Stimulated activated CD8-positive, alpha-beta memory T cell treated with anti-CD3 and anti-CD28 coated beads, Interleukin-12 subunit alpha, Interleukin-12 subunit beta, amount 100 ng/mL, for 1 hour (primary cell): ENCODE measurements around the gene RALGPS2.

Experiments used
- DNase-seq: peaks from one replicate; pipeline ENCODE4 v3.0.0-alpha.2; 2020; ENCODE audit warnings: low read depth

RALGPS2 gene

GRCh38 chr1:178864326-178864725, 139.3 kb downstream of the RALGPS2 start:
- DNase-seq, result no peak

DNA sequence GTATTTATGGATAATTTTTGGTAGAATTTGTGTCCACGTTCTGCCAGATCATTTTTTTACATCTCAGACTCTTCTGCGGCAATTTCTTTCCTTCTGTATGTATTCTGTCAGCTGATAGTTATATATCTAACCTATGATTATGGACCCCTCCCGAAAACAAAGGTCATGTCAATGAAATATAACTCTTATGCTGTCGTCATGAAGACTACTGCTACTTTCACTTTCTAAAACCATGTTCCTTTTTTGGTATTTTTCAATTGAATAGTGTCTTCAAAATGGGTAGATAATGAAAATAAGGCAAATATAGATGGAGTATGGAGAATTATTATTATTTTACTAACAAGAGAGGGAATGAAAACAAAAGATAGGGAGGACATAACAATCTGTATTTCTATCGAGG, 142.6 kb downstream of the RALGPS2 start:
- no peak for DNase-seq

DNA sequence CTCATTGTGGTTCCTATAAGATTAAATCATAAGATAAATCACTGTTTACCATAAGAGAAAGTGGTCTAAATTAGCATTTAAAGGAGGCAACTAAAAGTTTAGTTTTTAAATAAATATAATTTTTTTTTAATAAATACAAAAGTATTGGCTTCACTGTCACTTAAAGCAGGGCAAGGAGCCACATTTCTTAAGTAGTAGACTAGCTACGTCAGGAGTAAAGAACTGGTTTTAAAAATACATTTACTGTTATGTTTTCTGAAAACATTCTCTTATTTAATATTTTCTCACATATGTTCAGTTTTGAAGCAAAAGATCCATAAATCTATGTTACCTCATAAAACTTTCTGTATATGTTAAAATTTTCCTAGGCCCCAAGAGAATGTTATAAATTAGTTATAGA, 143.7 kb downstream of the RALGPS2 start:
- DNase-seq, result no peak

DNA sequence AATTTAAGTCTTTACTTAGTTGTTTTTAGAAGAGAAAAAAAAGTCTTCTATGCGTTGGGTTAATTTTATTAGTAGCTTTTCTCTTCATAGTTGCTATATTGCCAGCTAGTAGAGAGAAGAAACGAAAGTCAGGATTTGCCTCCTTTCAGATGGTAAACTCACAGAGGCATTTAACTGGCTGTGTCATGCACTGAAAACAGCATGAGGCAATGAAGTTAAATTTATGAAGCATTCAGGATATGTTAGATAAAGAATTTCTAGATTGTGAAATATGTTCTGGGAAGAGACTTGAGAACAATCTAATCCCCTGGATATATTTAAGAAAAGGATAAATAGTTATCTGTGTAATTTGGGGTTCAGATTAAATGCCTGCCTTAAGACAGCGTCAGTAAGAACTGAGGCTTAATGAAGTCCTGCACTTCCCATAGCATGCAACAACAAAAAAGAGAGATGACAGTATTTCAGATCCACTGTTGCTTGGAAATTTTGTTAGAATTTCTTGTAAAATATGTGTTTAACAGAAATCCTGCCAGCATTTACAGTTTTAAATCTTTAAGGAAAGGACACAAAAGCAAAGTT, 144.2 kb downstream of the RALGPS2 start:
- no peak for DNase-seq

DNA sequence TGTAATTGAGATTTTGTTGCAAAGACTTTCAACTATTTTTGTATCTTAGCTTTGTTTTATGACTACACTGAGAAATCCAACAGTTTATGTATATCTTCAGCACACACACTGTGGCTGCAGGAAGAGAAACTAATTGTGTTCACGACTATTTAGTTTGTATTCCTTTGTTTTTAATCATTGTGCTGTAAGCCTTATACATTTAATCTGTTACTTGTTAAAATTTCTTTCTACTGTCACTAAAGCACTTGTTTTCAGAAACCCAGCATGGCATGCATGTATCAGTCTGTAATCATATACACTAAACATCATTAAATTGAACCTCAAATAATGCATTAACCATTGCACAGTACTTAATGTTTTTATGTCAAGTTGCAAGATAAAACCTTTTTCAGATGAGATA, 145.2 kb downstream of the RALGPS2 start:
- no peak for DNase-seq

DNA sequence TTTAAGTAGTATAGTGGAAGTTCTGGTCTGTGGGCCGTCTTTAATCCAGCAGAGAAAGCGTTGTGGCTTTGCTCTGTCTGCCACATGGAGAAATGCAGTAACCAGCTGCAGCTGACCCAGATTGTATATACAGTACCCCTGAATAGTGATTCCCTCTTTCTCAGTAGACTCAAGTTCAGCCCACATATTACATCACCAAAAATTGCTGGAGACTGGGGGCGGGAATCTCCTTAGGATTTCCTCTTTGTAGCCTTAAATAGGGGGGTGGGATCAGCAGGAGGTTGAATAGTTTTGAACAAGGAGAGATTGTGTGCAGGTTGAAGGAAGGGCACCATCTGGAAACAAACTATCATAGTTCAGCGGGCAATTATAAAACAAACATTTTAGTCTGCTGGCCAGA, 145.9 kb downstream of the RALGPS2 start, which contains the start of gene ANGPTL1:
TSS of gene ANGPTL1 (minus strand) at position 134 of the 400 bp plus-strand sequence. CDS start 5,301 bp downstream, outside the sequence.
- DNase-seq, result no peak

- no peak for DNase-seq
These were observed 146.7 kb downstream of the RALGPS2 start for GRCh38 chr1:178871551-178872320.

- no peak for DNase-seq
These were observed 149.9 kb downstream of the RALGPS2 start for GRCh38 chr1:178874966-178875365.

DNA sequence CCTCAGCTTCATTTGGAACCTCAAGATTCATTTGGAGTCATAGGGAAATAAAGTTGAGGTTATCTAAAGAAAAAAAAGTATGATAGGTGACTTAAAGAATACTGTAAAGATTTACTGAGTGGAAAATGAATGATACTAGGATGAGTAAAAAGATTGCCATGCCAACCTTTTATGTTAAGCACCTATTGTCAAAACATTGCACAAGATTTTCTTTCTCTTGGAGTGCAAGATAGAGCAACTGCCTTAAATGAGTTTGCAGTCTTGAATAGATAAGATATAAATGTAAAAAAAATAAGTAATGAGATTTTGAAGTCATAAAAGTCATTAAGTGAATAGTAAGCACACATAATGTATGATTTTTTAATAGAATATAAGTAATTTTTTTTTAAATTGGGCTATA, 150.9 kb downstream of the RALGPS2 start:
- no peak for DNase-seq

DNA sequence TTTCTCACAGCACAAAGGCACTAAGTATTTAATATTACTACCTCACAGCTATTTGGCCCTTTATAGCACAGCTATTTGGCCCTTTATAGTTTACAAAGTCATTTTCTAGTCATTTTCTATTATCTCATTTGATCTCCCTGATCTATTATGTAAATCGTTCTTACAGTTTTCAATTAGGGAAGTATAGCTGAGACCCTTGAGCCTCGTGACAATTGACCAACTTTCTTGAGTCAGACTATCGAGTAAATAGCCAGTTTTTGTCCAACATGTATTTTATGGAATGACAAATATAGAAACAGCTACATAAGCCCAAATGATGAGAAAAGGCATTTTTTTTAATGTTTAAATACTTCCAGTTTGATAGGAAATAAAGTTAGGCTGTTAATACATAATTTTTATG, 152.9 kb downstream of the RALGPS2 start:
- no peak for DNase-seq

- DNase-seq, result no peak
These were observed 156.9 kb downstream of the RALGPS2 start for GRCh38 chr1:178881950-178882349.

DNA sequence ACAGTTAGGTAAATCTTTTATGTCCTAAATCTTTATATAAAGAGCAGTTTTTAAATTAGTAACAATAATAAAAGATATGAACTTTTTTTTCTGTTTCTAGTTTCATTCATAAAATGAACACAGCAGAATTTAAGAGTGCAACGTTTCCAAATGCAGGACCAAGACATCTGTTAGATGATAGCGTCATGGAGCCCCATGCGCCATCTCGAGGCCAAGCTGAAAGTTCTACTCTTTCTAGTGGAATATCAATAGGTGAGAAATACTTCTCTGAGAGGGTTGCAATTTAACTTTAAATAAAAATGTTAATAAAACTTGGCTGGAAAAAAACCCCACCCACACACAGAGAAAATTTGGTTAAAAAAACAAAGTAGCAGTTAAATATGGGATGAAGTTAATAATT, 160.8 kb downstream of the RALGPS2 start:
- no peak for DNase-seq

DNA sequence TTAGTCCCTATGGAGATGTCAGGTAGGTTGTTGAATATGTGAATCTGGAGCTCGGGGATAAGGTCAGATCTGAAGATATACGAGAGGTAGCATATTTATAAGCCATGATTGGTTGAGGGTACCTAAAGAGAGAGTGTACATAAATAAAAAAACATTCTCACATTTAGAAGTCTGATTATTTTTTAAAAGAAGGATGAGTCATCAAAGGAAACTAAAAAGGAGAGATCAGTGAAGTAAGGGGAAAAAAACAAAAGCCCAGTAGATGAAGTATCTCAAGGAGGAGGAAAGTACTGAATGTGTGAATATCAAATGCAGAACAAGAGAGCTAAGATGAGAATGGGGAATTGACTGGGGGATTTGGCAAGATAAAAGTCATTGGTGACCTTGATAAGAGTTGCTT, 161.5 kb downstream of the RALGPS2 start:
- no peak for DNase-seq

DNA sequence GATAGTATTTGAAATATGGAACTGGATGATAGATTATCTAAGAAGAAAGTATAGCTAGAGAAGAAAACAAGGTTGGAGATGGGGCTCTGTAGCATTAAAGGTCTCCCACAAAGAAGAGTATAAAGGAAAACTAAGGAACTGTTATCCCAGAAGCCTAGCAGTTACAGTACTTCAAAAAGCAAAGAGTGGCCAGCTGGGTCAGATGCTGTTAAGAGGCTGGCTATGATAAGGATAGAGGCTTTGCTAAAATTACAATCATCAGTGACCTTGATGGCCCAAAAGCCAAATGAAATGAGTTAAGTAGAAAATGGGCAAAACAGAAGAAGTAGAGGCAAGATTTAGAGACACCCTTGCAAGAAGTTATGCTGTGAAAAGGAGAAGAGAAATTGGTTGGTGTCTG, 170.9 kb downstream of the RALGPS2 start:
- DNase-seq, result no peak

GRCh38 chr1:178898401-178898800, 173.4 kb downstream of the RALGPS2 start:
- DNase-seq, result no peak

- no peak for DNase-seq
These were observed 174.4 kb downstream of the RALGPS2 start for GRCh38 chr1:178899402-178899801.

- DNase-seq, result no peak
These were observed 176.6 kb downstream of the RALGPS2 start for GRCh38 chr1:178901482-178902125.

GRCh38 chr1:178908358-178908757, 183.3 kb downstream of the RALGPS2 start:
- DNase-seq, result no peak

DNA sequence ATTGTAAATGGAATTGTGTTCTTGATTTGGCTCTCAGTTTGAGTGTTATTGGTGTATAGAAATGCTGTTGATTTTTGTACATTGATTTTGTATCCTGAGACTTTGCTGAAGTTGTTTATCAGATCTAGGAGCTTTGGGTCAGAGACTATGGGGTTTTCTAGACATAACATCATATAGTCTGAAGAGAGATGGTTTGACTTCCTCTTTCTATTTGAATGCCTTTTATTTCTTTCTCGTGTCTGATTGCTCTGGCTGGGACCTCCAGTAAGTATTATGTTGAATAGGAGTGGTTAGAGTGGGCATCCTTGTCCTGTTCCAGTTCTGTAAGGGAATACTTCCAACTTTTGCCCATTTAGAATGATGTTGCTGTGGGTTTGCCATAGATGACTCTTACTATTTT, 185.0 kb downstream of the RALGPS2 start:
- no peak for DNase-seq

GRCh38 chr1:178912597-178912996, 187.6 kb downstream of the RALGPS2 start:
- no peak for DNase-seq

DNA sequence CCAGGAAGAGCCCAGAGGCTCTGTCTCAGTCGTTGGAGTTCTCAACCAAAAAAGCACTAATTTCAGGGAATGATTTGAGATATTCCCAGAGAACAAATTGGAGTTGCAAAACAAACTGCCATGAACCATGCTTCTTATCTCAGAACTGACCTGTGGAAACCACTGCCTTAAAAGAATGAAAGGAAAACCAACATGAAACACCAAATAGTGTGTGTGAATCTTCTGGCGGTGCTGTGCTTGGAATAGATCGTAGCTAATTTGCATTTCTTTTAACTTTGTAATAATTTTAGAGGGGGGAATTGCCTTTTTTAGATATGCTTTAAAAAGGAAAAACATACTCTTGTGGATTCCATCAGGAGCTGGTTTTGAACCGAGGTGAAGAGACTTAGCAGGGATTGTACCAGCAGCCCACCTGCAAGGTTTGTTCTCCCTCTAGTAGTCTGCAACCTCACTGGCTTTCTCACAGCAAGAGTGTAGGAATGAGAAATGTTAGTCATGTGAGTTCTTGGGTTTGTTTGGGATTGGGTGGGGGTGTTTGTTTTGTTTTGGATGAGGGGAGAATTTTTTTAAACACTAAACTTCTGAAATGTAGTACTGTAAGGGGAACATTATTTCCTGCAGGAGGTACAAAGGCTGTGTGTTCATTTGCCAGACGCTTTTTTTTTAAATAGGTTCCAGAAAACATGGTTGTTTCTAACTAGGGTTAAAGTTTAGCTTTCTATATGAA, 191.6 kb downstream of the RALGPS2 start:
- no peak for DNase-seq

DNA sequence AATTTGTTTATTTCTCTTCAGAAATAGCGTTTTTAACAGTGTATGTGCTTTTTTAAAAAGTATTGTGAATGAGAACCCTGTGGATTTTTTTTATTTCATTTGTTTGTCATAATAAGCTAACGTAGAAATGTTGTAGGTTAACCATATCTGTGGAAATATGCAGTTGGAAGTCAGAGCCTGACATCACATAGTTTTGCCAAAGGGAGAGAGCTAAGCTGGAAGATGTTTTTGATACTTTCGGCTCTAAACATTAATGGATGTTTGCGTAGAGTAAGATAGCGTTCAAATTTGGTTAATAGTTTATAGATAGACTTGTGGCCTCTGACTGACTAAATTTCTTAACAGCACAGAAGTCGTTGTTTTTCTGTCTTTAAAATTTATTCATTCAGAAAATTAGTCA, 193.3 kb downstream of the RALGPS2 start:
- no peak for DNase-seq

- DNase-seq, result no peak
These were observed 193.9 kb downstream of the RALGPS2 start for GRCh38 chr1:178918955-178919354.
